GM18909 (cell line): Measurements from ENCODE around the gene SRSF2.
"Not testable (repeated sequence)": the region's sequence is repeated elsewhere in the genome, so short reads cannot be mapped to it uniquely, and the experiment has no call there.

Experiments used
- ATAC-seq: cut with Tn5 transposase; IDR thresholded peaks from one replicate; pipeline ENCODE4 v1.9.1; 2021; ENCODE audit warnings: mild to moderate bottlenecking; ENCODE audit not compliant: unreplicated experiment, poor library complexity

SRSF2 gene

DNA sequence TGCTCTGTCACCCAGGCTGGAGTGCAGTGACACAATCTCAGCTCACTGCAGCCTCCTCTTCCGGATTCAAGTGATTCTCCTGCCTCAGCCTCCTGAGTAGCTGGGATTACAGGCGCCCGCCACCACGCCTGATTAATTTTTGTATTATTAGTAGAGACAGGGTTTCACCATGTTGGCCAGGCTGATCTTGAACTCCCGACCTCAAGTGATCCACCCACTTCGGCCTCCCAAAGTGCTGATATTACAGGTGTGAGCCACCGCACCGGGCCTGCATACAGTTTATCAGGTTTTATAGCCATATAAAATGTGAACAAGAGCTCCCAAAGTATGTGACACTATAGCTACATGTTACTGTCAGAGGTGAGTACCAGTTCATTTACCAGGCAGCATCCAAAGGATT lies 14.2 kb downstream of the SRSF2 start:
- not testable (repeated sequence) for ATAC-seq

DNA sequence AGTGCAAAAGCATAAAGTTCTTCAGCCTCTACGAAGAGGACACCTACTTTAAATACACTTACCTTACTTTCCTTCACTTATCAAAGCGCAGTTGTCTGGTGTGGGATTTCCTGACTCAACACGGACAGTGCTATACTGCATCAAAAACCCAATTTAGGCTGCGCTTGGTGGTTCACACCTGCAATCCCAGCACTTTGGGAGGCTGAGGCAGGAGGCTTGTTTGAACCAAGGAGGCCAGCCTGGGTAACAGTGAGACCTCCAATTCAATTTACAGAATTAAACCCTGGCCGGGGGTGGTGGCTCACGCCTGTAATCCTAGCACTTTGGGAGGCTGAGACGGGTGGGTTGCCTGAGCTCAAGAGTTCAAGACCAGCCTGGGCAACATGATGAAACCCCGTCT lies 14.9 kb downstream of the SRSF2 start:
- ATAC-seq = no peak

DNA sequence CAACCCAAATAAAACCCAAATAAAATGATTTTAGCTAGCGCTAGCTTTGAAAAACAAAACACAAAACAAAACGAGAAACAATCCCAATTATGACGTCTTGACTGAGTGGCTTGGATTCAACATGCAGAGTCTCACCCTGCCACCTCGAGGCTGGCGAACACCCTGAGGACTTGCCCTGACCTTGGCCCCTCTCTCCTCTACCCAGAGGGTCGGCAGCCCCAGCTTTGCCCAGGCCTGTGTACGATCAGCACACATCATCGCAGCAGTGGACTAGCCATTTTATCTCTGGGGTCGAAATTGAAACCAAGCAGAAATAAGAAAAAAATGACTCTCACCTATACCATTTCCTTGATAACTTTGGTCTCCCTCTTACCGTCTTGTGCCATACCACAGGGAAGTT lies 15.7 kb downstream of the SRSF2 start:
- no peak for ATAC-seq

DNA sequence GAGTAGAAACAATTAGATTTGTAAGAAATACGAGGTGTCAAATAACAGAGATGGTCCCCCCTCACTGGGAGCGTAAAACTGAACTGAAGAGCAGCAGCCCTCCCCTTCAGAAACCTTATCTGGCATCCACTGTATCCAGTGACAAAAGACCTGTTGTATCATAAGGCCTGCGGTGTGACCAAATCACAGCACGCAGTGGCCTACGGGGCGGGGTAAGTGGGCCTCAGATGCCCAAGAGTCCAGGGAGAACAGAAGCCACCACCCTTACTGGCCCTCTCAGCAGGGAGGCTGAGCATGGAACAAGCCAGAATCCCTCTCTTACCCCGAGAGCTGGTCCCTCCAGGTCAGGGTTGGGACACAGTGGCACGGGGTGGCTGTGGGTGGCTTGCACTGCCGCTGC lies 16.2 kb downstream of the SRSF2 start:
- ATAC-seq = no peak

DNA sequence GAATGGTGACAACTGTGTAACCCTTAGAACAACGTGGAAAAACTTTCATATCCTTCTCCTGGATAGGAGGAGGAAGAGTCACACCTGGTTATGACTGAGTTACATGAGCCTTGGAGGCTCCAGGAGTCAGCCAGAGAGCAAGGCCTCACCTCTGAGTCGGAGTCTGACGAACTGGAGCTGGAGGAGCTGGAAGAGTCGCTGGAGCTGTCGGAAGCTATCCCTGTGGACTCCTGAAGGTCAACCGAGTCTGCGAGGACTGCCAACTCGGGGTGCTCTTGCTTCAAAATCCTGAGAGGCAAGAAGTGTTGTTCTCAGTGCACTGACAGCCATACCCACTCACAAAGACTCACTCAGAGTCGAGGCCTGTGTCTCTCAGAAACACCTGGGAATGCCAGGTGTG lies 16.9 kb downstream of the SRSF2 start:
- no peak for ATAC-seq

DNA sequence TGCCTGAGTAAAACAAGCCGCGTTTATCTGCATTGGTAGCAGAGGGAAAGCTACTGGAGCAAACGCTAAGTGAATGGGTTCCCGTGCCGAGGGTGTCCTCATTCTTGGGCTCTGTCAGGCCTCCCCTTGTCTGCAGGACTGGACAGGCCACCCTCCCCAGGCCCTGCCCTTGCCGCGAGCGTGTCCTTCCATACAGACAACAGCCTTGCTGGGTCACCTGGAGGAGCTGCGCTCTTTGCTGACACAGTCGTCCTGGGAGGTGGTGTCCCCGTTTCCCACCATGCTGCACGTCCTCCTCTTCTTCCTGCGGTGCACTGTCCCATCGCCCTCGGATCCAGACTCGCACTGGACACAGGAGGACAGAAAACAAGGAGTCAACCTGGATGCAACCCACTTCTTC lies 18.6 kb downstream of the SRSF2 start:
- no peak for ATAC-seq

DNA sequence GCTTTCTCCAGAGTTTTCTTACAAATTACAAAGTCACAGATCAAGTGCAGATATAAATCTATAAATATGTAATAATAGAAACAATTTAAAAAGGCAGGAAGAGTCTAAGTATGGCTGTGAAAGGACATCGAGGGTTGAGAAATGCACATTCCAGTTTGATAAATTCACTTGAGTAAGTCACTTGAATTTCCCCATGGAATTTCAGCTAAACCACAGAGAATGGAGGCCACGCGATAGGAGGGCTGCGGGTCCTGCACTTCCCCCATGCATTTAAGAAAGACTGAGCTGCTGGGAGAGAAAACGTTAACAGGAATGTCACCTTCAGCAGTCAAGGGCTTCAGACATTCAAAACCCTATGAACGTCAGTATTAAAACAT lies 20.3 kb downstream of the SRSF2 start:
- ATAC-seq = no peak

DNA sequence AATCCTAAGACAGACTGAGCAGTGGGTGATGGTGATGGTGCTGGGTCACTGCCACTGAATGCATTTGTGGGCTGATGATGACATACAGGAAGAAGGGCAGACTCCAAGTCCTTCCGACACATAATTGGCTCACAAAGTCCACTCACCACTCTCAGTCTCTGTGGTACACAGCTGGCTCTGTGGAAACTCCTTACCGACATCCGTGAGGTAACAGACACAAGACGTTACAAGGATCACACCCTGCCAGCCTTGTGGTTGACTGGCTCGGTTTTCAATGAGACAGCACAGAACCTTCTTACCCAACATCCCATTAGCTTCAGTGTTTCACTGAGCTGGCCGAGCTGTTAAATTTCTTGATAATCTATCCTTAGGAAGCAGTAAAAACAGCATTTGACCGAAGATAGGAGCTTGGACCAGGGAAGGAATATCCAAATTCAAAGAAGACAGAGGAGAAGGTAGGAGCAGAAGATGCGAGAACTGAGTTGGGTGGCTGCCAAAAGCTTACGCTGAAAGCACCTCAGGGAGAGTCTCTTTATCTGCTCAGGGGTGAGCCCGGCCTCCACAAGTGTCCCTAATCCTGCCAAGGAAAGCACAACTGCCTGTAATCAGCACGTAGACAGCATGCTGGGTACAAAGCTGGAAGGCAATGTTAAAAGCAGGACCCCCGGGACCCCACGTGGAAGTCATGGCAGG lies 20.8 kb downstream of the SRSF2 start:
- ATAC-seq = no peak

DNA sequence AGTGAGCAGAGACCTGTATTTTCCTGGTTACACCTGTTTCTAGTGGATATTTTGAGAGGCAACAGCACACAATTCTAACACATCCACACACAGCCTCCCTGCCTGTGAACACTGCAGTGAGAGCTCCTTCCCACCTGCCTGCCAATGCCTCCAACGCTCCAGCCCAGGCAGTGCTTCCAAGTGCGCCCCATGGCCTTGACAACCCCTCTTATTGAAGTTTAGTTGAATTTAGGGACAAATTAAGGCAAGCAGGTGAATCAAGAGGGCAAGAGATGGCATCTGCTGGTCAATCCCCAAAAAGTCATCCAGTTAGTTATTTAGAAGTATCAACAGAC lies 21.7 kb downstream of the SRSF2 start:
- ATAC-seq = no peak

DNA sequence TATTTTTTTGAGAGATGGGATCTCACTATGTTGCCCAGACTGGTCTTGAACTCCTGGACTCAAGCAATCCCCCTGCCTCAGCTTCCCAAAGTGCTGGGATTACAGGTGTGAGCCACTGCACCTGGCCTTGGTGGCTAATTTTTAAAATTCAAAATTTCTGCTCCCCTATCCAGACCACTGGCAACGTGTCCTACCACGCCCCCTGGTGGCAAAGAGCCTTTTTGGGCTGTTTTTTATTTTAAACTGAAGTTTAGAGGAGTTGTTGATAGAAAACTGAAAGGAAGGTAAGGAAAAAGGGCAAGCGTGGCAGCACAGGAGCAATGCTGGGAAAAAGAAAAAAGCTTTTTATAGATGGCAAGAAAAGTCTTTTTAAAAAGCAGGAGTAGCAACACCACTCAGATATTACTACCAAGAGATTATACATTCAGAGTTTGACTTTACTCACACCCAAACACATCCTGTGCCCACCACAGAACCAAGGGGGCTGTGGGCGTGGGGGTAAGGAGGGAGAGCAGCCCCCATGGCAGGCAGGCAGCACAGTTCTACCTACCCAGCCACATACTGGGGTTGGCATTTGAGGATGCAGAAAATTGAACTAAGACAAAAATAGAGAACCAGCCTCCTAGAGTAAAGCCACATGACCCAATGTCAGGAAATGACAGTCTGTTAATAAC lies 22.2 kb downstream of the SRSF2 start:
- ATAC-seq = no peak

DNA sequence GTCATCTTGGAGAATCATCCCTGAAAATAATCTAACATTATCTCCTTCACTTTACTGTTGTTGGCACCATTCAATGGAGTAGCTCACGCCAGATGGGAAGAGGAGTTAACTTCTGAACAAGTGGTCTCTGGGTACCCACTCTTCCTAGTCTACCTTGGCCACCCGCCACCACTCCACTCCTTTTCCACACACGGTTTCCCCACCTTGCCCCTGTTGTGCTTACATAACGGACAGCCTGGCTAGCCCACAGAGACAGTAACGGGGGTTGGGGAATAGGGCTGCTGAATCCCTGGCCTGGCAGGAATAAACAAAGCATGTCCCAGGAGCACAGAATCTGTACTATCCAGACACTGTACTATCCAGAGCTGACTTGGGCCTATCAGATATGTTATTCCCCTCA lies 22.8 kb downstream of the SRSF2 start:
- ATAC-seq = no peak

DNA sequence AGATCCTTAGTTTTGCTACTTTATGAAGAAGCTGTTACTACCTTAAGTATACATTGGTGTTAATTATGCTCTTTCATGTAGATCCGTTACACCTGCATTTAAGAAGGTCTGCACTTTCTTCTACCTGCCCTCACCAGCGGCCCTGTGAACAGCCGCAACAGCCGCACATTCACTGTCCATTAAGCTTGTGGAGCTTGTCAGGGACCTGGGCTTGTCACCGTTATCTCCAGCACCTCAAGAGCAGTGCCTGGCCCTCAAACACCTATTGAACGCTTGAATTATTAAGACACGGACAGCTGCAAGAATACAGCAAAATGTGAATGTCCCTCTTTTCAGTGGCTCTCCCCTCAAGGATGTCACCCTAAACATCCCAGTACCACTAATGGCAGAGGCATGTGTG lies 23.4 kb downstream of the SRSF2 start:
- ATAC-seq = no peak

DNA sequence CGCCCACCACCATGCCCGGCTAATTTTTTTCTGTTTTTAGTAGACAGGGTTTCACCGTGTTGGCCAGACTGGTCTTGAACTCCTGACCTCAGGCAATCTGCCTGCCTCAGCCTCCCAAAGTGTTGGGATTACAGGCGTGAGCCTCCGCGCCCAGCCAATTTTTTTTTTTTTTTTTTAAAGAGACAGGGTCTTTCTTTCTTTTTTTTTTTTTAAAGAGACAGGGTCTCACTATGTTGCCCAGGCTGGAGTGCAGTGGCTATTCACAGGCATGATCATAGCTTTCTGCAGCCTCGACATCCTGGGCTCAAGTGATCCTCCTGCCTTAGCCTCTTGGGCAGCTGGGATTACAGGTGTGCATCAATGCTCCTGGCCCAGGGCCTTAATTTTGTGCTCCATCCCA lies 24.8 kb downstream of the SRSF2 start:
- ATAC-seq = not testable (repeated sequence)

DNA sequence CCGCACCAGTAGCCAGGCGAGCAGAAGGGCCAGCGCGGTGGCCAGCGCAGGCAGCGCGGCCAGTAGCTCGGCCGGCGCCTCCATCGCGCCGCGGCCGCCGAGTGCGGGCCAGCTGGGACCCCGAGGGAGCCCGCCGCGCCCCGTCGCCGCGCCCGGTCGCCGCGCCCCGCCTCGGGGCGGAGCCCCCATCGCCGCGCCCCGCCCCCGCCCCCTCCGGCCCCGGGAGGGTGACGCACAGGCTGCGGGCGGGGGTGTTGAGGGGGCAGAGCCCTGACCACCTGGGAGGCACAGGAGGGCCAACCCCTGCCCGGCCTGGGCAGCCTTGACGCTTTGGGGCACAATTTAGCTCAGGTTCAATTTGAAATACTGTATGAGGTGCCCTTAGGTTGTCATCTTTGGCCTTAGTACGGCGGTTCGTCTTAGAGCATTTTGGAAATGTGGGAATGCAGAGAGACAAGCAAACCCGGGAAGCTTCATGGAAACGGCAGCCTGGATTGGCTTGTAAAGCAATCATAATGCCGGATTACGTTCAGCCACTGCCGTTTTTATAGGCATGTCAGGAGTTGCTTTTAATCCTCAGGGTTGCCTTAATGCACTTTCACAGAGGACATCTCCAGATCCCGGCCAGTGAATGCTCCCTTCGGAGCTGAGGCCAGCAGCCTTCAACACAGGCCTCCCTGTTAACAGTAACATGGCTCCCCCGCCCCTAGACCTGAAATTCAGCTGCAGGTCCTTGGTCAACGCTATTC lies 26.1 kb downstream of the SRSF2 start, which contains the start of gene MXRA7:
MXRA7 (minus strand) TSS at position 103 of the 749 bp plus-strand sequence; CDS start at position 84, 19 bp downstream.
- ATAC-seq = no peak

DNA sequence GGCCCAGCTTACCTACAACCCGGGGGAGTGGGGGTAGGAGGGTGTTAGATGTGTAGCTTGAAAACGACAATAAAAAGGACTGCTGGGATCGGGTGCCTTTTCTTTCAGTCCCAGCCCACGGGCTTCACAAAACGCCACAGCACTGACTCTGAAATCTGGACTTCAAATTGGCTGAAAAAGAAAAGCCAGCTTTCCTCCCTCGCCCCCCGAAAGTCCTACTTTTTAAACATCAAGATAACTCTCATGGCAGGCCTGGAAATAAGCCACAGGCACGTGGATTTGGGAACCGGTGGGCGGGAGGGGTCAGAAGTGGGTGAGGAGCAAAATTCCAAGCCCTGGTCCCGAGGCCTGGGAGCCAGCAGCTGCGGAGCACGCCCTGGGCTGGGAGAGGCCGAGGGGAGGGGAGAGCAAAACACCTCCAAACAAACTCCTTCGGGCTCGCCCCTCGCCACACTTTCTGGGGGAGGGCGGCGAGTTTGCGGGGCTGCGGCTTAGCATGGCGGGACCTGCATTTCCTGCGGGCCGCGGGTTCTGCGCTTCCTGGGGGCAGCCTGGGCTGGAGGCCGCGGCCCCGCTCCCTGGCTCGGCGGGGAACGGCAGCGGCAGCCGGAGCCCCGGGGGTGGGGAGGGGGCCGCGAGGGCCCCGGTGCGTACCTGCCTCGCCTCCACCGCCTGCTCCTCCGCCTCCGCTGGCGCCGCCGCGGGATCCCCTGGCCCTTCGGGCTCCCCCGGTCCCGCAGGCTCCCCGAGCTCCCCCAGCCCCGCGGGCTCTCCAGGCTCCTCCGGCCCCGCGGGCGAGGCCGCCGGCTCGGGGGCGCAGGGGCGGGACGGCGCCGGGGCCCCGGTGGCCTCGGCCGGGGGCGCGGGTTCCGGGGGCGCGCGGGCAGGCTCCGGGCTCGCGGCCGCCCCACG lies 26.9 kb downstream of the SRSF2 start:
- not testable (repeated sequence) for ATAC-seq

DNA sequence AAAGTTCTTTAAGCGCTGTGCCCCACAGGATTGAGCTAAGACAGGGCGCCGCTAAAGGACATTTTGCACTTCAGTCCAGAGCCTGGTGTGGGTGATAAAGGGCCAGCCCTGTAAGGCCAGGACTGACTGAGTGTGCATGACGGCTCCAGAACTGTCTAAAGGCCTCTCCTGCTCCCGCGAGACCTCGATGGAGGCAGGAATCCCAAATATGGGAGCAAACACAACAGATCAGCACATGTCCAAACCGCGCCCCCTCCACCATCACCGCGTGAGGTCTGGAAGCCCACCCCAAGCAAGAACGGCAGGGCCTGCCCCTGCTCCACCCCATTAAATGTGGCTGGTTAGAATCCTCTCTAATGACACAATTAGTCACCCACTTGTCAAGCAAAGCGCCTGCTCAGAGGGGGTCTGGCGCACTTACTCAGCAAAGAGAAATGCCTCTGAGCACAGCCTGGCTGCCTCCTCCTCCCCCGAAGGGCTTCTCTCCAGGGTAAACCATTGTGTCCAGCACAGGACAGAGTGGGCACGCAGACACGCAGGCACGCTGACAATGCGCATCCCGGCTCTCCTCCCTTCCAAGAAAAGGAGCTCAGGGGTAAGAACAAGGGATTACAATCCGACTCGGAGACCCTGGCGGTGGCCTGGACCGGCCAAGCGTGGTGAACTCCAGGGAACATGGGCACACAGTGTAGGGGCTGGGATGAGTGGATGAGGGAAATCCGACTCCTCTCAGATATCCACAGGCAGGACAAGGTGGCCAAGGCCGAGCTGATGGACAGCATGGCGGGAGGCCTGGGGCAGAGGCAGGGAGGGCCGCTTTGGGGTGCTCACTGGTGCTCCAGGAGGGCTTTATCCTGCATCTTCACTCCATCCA lies 27.8 kb downstream of the SRSF2 start:
- ATAC-seq = no peak

DNA sequence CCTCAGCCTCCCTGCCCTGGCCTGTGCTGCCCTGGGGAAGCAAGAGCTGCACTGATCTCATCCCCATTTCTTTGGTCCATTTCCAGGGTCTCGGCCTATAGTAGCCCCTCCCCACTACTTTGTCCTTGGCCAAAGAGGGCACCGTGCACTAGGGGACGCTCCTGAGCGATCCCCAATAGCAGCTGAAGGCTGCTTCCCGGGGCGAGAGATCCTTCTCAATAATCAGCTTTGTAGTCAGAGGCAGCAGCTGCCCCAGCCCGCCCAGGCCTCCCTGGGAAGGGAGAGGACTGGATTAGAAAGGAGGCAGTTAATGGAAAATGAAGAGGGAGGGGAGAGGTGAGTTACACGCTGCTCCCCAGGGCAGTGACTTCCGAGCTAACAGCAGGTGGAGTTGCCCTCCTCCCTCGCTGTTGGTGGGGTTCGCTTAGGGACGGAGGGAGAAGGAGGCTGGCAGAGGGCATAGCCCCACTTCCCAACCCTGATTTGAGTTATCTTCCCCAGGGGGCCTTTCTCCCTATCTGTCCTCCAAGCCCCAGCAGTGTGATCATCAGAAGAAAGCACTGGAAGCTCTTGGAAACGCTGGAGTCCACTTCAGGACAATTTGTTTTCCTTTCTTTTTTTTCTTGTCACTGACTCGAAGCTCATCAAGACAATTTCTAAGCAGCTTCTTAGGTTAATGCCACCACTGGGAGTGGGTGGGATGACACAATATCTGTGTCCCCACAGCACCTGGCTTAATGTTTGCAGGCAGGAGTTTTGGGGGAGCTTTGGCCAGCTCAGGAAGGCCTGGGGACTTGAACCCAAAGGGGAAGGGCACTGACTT lies 28.9 kb downstream of the SRSF2 start:
- no peak for ATAC-seq

DNA sequence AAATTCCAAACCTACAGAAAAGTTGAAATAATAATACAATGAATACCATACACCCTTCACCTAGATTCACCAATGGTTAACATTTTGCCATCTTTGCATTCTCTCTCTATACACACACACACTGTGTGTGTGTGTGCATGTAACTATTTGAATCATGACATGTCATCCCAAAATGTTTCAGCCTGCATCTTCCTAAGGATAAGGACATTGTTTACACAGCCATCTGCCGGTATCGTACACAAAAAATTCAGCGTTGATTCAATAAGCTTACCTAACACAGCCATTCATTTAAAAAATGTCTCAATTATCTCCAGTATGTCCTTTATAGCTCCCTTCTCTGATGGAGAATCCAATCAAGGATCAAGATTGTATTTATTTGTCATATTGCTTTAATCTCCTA lies 30.3 kb downstream of the SRSF2 start:
- no peak for ATAC-seq

DNA sequence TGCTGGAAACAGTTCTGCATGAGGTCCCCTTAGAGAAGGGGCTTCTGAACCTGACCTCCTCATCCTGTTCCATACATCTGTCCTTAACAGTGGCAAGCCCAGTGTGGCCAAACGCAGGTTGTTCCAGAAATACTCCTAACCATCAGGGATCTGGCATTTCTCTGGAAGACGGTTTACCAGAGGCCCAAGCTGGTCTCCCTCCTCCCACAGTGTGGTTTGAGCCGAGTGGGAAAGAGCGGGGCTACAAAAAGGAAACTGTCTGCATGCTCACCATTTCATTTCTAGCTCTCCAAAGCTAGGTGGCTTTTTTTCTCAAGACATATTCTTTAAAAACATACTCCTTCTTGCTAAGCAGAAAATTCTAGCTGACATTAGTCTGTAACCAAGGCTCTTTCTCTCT lies 32.3 kb downstream of the SRSF2 start:
- ATAC-seq = no peak
